Measurements from ENCODE around the gene ANO1.

DNA sequence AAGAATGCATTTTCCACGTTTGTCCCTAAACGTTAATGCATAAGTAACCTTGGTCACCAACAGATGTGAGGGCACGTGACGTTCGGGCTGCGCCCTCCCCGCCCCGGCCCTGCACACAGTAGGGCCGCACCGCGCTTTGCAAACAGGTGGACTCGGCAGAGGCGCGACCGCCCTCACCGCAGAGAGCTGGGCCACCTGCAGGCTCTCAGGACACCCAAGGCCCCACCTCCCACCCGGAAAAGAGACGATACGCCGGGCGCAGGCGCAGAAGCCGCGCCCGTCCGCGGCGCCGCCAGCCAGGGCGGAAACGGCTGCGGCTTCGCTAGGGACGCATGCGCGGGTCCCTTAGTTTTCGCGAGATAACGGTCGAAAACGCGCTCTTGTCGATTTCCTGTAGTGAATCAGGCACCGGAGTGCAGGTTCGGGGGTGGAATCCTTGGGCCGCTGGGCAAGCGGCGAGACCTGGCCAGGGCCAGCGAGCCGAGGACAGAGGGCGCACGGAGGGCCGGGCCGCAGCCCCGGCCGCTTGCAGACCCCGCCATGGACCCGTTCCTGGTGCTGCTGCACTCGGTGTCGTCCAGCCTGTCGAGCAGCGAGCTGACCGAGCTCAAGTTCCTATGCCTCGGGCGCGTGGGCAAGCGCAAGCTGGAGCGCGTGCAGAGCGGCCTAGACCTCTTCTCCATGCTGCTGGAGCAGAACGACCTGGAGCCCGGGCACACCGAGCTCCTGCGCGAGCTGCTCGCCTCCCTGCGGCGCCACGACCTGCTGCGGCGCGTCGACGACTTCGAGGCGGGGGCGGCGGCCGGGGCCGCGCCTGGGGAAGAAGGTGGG lies 125.0 kb downstream of the ANO1 start, which contains the start of gene FADD:
- TF ChIP-seq, protein P1, sequence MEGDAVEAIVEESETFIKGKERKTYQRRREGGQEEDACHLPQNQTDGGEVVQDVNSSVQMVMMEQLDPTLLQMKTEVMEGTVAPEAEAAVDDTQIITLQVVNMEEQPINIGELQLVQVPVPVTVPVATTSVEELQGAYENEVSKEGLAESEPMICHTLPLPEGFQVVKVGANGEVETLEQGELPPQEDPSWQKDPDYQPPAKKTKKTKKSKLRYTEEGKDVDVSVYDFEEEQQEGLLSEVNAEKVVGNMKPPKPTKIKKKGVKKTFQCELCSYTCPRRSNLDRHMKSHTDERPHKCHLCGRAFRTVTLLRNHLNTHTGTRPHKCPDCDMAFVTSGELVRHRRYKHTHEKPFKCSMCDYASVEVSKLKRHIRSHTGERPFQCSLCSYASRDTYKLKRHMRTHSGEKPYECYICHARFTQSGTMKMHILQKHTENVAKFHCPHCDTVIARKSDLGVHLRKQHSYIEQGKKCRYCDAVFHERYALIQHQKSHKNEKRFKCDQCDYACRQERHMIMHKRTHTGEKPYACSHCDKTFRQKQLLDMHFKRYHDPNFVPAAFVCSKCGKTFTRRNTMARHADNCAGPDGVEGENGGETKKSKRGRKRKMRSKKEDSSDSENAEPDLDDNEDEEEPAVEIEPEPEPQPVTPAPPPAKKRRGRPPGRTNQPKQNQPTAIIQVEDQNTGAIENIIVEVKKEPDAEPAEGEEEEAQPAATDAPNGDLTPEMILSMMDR (IDR thresholded peaks at IDR 0.05), result no peak
- TF ChIP-seq EZH2 (IDR thresholded peaks at IDR 0.05; ENCODE audit: borderline replicate concordance, insufficient read depth, low read depth, low read length, poor library complexity, severe bottlenecking), result no peak

Measured in B cell (primary cell).